Subcutaneous abdominal adipose tissue (tissue), 5 donors: Measurements from ENCODE around the gene DENND11.

Experiments
- H3K27ac ChIP-seq: one replicate; pipeline ENCODE4 v1.7.0; 2013; ENCODE audit warnings: low read depth, mild to moderate bottlenecking, inconsistent platforms, low read length, moderate library complexity
- H3K27me3 ChIP-seq, 5 donors: one replicate each; pipeline ENCODE4 v1.7.0; 2013; ENCODE audit warnings: low read length in 5 of 5, inconsistent platforms in 1 of 5; ENCODE audit not compliant: control insufficient read depth in 5 of 5, insufficient read depth in 4 of 5
- H3K36me3 ChIP-seq, 5 donors: one replicate each; pipeline ENCODE4 v1.7.0; 2013; ENCODE audit warnings: low read length in 5 of 5; ENCODE audit not compliant: control insufficient read depth in 5 of 5, insufficient read depth in 5 of 5
- H3K4me1 ChIP-seq, 5 donors: one replicate each; pipeline ENCODE4 v1.7.0; 2013; ENCODE audit warnings: low read length in 5 of 5, mild to moderate bottlenecking in 3 of 5, moderate library complexity in 1 of 5; ENCODE audit not compliant: control insufficient read depth in 5 of 5, insufficient read depth in 5 of 5
- H3K4me3 ChIP-seq, 5 donors: one replicate each; pipeline ENCODE4 v1.7.0; 2013; ENCODE audit warnings: low read length in 5 of 5, low read depth in 1 of 5
- H3K9ac ChIP-seq, 5 donors: one replicate each; pipeline ENCODE4 v1.7.0; 2013; ENCODE audit warnings: low read length in 5 of 5, mild to moderate bottlenecking in 4 of 5, moderate library complexity in 3 of 5
- H3K9me3 ChIP-seq, 5 donors: one replicate each; pipeline ENCODE4 v1.7.0; 2013; ENCODE audit warnings: low read length in 5 of 5; ENCODE audit not compliant: control insufficient read depth in 5 of 5
- donor health status: healthy.
- donor health status: healthy.
- donor health status: healthy.
- donor health status: healthy.
- donor health status: healthy.

DENND11 gene

GRCh38 chr7:141702047-141702567, at the start of gene DENND11:
Gene DENND11 (minus strand): TSS chr7:141702166. CDS start chr7:141702153, 13 bp downstream.
- Histone ChIP-seq H3K27ac (peak within 1 kb of the TSS; percentile 39), H3K4me1 (peaks cover 4 to 22% (median 16%) of the 10 kb centered on the region in 5 donors), H3K9me3 (no peaks in the 10 kb centered on the region), H3K36me3 (no peaks in the 10 kb centered on the region), H3K27me3 (no peaks in the 10 kb centered on the region), H3K9ac (peak within 1 kb of the TSS; percentile 41 to 88 (median 85)), H3K4me3 (peak within 1 kb of the TSS; percentile 71 to 83 (median 76))

DNA sequence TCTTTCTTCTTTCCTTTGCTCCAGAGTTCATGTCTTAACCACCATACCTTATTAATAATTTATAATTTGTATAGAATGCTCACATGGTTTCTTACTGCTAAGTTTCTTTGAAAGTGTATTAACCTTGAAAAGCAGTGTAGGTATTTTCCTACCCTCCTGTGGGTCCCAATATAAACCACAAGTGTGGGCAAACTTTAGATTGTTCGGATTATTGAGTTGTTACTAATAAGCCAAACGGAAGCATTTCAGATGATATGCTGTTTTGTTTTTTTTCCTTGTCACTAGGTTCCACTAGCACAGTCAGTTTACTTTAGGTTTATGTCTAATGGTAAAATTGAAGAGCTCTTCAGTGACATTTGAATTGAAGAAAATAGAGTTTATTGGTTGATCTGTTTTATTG, 46.4 kb upstream of the DENND11 start:
- H3K36me3 ChIP-seq: peaks cover 71 to 89% (median 76%) of the 10 kb centered on the region in 5 donors
- no peak overlapping the region for H3K27ac ChIP-seq
- H3K4me1 ChIP-seq: no peaks in the 10 kb centered on the region
- no peaks in the 10 kb centered on the region for H3K27me3 ChIP-seq
- H3K9me3 ChIP-seq: peaks cover 0 to 21% (median 15%) of the 10 kb centered on the region in 5 donors
- H3K9ac ChIP-seq: no peak overlapping the region
- no peak overlapping the region for H3K4me3 ChIP-seq

DNA sequence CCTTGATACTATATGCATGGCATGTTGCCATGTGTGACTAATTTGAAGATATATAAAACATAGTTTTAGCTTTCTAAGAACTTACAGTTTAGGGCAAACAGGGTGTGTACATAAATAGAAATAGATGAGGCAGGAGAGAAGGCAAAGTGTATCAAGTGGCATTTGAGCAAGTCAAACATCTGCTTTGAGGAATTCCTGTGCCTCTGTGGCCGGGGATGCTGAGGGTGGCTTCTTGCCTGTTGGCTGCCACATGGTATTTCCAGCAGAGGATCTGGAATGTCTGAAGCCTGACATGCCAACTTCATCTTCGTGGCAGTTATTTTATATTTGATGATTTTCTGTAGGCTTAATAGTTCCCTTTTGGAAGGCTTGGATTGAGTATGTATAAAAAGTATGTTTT, 42.2 kb upstream of the DENND11 start:
- Histone ChIP-seq H3K4me1 (peaks cover 0 to 5% (median 4%) of the 10 kb centered on the region in 5 donors), H3K36me3 (peaks cover 55 to 80% (median 65%) of the 10 kb centered on the region in 5 donors), H3K9ac (no peak overlapping the region), H3K27ac (no peak overlapping the region), H3K9me3 (no peaks in the 10 kb centered on the region), H3K27me3 (no peaks in the 10 kb centered on the region), H3K4me3 (no peak overlapping the region)

DNA sequence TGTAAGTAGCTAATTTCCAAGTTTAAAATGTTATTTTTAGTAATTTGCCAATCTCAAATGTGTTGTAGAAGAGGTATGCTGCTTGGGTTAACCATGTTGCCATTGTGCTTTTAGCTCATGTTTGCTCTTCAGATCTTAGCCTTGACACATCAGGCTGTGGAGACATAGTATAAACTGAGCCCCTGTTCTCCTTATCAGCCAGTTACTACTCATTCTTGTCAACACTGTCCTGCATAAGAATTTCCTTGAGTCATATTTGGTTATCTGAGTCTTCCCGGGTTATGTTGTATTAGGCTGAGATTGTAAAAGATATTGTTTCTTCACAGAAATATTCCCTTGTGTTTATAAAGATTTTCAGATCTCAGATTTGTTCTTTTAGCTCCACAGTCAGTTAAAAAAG, 40.3 kb upstream of the DENND11 start:
- H3K4me1 ChIP-seq: peaks cover 2 to 20% (median 17%) of the 10 kb centered on the region in 5 donors

GRCh38 chr7:141739250-141739649, 37.3 kb upstream of the DENND11 start:
- peaks cover 4 to 23% (median 20%) of the 10 kb centered on the region in 5 donors for H3K4me1 ChIP-seq
- H3K27ac ChIP-seq: peak overlapping the region; percentile 73
- peak overlapping the region in 2 of 5 donors; percentile 79 to 84 for H3K9ac ChIP-seq
- H3K4me3 ChIP-seq: peak overlapping the region in 3 of 5 donors; percentile 99 to 100 (median 100)
- H3K9me3 ChIP-seq: no peaks in the 10 kb centered on the region
- peaks cover 28 to 42% (median 34%) of the 10 kb centered on the region in 5 donors for H3K36me3 ChIP-seq
- H3K27me3 ChIP-seq: no peaks in the 10 kb centered on the region

More for the DNA sequence above, 40.3 kb upstream of the DENND11 start:
- Histone ChIP-seq H3K27ac (no peak overlapping the region), H3K9me3 (no peaks in the 10 kb centered on the region), H3K9ac (no peak overlapping the region), H3K27me3 (no peaks in the 10 kb centered on the region), H3K36me3 (peaks cover 45 to 64% (median 54%) of the 10 kb centered on the region in 5 donors), H3K4me3 (no peak overlapping the region)

DNA sequence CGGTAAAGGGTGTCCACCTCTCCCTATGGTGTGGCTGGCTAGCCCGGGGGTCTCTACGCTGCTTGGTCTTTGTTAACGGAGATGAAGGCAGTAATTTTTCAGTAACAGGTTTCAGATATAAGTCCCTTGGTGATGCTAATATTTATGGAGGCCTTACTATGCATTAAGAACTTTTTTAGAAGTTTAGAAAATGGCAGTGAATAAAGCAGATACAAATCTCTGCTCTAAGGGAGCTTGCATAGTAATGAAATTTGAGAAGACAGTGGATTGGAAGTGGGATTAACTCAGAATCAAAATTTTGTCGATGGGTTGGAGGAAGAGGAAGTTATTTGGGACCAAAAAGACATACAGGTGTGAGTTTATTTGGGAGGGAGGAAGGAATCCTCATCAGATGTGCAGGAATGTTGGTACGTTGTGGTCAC, 36.6 kb upstream of the DENND11 start:
- H3K4me3 ChIP-seq: peak overlapping the region; percentile 95 to 100 (median 99)
- peak overlapping the region; percentile 78 to 92 (median 84) for H3K9ac ChIP-seq

GRCh38 chr7:141737836-141738591, 36.0 kb upstream of the DENND11 start, which contains the start of gene SSBP1:
Gene SSBP1 (plus strand): TSS chr7:141738358. CDS start chr7:141739167, 809 bp downstream.
- Histone ChIP-seq H3K4me3 (peak within 1 kb of the TSS; percentile 95 to 100 (median 99)), H3K9me3 (no peaks in the 10 kb centered on the region), H3K27ac (peak within 1 kb of the TSS; percentile 73), H3K27me3 (no peaks in the 10 kb centered on the region), H3K36me3 (peaks cover 16 to 30% (median 22%) of the 10 kb centered on the region in 5 donors), H3K9ac (peak within 1 kb of the TSS; percentile 78 to 92 (median 84)), H3K4me1 (peaks cover 4 to 23% (median 20%) of the 10 kb centered on the region in 5 donors)

More for the DNA sequence above, 36.6 kb upstream of the DENND11 start:
- Histone ChIP-seq H3K9me3 (no peaks in the 10 kb centered on the region), H3K36me3 (peaks cover 22 to 36% (median 28%) of the 10 kb centered on the region in 5 donors), H3K4me1 (peaks cover 4 to 23% (median 20%) of the 10 kb centered on the region in 5 donors), H3K27ac (peak overlapping the region; percentile 73), H3K27me3 (no peaks in the 10 kb centered on the region)

GRCh38 chr7:141737118-141737835, 35.3 kb upstream of the DENND11 start:
- Histone ChIP-seq H3K9me3 (no peaks in the 10 kb centered on the region), H3K36me3 (peaks cover 11 to 22% (median 15%) of the 10 kb centered on the region in 5 donors), H3K4me1 (peaks cover 4 to 23% (median 20%) of the 10 kb centered on the region in 5 donors), H3K4me3 (peak overlapping the region; percentile 74 to 100 (median 97)), H3K27me3 (no peaks in the 10 kb centered on the region), H3K9ac (peak overlapping the region; percentile 51 to 84 (median 78)), H3K27ac (peak overlapping the region; percentile 73)

DNA sequence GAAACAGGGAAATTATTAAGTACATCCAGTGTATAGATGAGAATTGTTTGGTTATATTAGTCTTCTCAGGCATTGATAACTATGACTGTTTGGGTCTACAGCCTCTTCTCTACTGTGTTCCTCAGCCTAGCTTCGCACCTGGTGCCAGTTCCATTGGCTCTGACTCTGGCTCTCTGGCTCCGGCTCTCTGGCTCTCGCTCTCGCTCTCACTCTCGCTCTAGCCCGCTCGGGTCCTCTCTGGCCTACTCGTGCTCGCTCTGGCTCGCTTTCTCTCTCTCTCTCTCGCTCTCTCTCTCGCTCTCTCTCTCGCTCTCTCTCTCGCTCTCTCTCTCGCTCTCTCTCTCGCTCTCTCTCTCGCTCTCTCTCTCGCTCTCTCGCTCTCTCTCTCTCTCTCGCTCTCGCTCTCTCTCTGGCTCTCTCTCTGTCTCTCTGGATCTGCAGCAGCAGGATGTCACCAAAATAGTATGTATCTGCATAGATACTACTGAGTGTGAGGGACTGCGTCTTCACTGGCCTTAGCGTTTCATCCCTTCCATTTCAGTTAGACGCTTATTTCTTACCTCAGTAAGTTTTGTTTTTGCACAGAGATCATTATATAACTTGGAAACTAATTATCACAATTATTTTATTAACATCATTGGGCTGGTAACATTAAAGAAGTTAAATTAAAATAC, 29.6 kb upstream of the DENND11 start:
- Histone ChIP-seq H3K27me3 (no peaks in the 10 kb centered on the region), H3K36me3 (peaks cover 0 to 2% (median 0%) of the 10 kb centered on the region in 5 donors), H3K9ac (no peak overlapping the region), H3K4me1 (no peaks in the 10 kb centered on the region), H3K9me3 (no peaks in the 10 kb centered on the region), H3K4me3 (no peak overlapping the region), H3K27ac (no peak overlapping the region)
